Ovary (tissue), 9 donors: ENCODE results near the gene DCDC2C. TPM values are rescaled to one million over a fixed set of nuclear protein-coding genes. Genes with fewer than 3 reads are reported as not detected.
"Not testable (repeated sequence)": the region's sequence is repeated elsewhere in the genome, so short reads cannot be mapped to it uniquely, and the experiment has no call there.

Source experiments
- DNase-seq, 5 donors: peaks; one replicate each; pipeline ENCODE4 v3.0.0-alpha.2; 2019 to 2020
- H3K27ac ChIP-seq, 2 donors: fragments of 200-600 bp; one replicate each; pipeline versions ENCODE4 v1.5.1 to v1.8.0; 2019 to 2022
- H3K27me3 ChIP-seq: fragments of 200-600 bp; one replicate; pipeline ENCODE4 v1.8.0; 2022
- H3K36me3 ChIP-seq: fragments of 200-600 bp; sonication (generic); one replicate; pipeline ENCODE4 v1.5.1; 2019
- H3K4me1 ChIP-seq: one replicate; pipeline ENCODE4 v1.8.1; 2013; ENCODE audit warnings: mild to moderate bottlenecking, moderate library complexity; ENCODE audit not compliant: insufficient read depth
- H3K4me3 ChIP-seq: fragments of 200-600 bp; sonication (generic); one replicate; pipeline ENCODE4 v1.5.1; 2017
- H3K9me3 ChIP-seq, 2 donors: fragments of 200-600 bp in 1 of 2; sonication (generic) in 1 of 2; one replicate each; pipeline versions ENCODE4 v1.5.1 to v1.8.1; 2013 to 2019; ENCODE audit warnings: mild to moderate bottlenecking in 1 of 2, moderate library complexity in 1 of 2
- EP300 ChIP-seq: sonication (generic); formaldehyde crosslinking; IDR thresholded peaks from one replicate; pipeline ENCODE4 v1.6.1; 2017; ENCODE audit warnings: antibody characterized with exemption
- POLR2A ChIP-seq: fragments of 450-650 bp; IDR thresholded peaks from one replicate; pipeline ENCODE4 v1.6.1; 2017; ENCODE audit warnings: antibody characterized with exemption, mild to moderate bottlenecking, moderate library complexity
- WGBS, 3 donors: extraction: QIAGEN DNeasy Blood & Tissue Kit in 1 of 3; methylation state at CpG; one replicate each; pipeline versions ENCODE4 v1.1.5 to v1.1.7; 2013 to 2017; 5-methylcytosine and 5-hydroxymethylcytosine counted together
- intact Hi-C, 4 donors: fragments of 100-400 bp; cut with DNase I; formaldehyde crosslinking; loops; one replicate each; pipeline versions ENCODE4 v1.11.0 to v1.15.1; 2022 to 2023
- polyA plus RNA-seq, 2 donors: library from polyadenylated mRNA; stranded (reverse); fragments of 200-250 nt in 1 of 2; fragments of 350-450 nt in 1 of 2; fragmentation: Illumina TruSeq in 1 of 2; extraction: RNeasy Lipid Tissue Mini Kit (QIAGEN cat#74804) in 1 of 2; gene quantifications; one replicate each; pipeline ENCODE4 v1.2.3, GENCODE V29; 2013 to 2014
- total RNA-seq, 7 donors: library from RNA; depleted of rRNA in 2 of 7; stranded (reverse); fragments of >200 nt in 2 of 7; fragmentation: NEBNext Ultra II Directional in 3 of 7; extraction: Animal tissue kit (Norgen Biotek cat#: 25700) in 3 of 7; gene quantifications; one replicate each; pipeline versions ENCODE4 v1.1.0 to v1.2.4, GENCODE V29; 2016 to 2023
- TF ChIP-seq, protein P1 (sequence below), 3 donors: fragments of 450-650 bp in 2 of 3; fragments of 200-600 bp in 1 of 3; IDR thresholded peaks; one replicate each; pipeline versions ENCODE4 v1.5.1 to v1.8.0; 2016 to 2022; ENCODE audit warnings: antibody characterized with exemption in 3 of 3, mild to moderate bottlenecking in 1 of 3
- donor health status: DM: no; HTN: no; CAD: no; lungs with moderate emphysema.
- donor health status: DM: no; HTN: no; CAD: no.
- donor health status: Bipolar disorder and iron deficiency.
- donor health status: DM: yes; HTN: yes; CAD: no.
- donor health status: DM: no; HTN: no; CAD: no.
- donor health status: DM: yes; HTN: yes; CAD: no.

The DCDC2C gene
- total and polyA plus RNA-seq, 9 donors, result 0.11 to 0.95 (median 0.42) TPM; not detected in 6

DNA sequence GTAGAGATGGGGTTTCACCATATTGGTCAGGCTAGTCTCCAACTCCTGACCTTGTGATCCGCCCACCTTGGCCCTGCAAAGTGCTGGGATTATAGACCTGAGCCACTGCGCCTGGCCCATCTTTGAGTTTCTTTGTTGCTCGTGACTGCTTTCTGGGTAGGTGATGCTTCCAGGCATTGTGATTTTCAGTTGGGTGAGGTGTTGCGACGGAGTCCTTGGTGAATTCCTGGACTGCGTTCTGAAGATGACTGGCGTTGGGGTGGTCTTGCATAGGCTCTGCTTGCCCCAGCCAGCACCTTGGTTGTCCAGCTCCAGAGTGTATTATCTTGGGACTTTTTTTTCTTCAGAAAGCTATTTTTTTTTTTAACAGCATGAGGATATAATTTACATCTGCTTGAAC, 103.4 kb downstream of the DCDC2C start:
- no peaks in the 10 kb centered on the region for H3K9me3 ChIP-seq
- TF ChIP-seq, protein P1, sequence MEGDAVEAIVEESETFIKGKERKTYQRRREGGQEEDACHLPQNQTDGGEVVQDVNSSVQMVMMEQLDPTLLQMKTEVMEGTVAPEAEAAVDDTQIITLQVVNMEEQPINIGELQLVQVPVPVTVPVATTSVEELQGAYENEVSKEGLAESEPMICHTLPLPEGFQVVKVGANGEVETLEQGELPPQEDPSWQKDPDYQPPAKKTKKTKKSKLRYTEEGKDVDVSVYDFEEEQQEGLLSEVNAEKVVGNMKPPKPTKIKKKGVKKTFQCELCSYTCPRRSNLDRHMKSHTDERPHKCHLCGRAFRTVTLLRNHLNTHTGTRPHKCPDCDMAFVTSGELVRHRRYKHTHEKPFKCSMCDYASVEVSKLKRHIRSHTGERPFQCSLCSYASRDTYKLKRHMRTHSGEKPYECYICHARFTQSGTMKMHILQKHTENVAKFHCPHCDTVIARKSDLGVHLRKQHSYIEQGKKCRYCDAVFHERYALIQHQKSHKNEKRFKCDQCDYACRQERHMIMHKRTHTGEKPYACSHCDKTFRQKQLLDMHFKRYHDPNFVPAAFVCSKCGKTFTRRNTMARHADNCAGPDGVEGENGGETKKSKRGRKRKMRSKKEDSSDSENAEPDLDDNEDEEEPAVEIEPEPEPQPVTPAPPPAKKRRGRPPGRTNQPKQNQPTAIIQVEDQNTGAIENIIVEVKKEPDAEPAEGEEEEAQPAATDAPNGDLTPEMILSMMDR (IDR thresholded peaks at IDR 0.05), result no peak
- no peak for TF ChIP-seq POLR2A
- no peak for TF ChIP-seq EP300
- DNase-seq, result no peak
- H3K4me3 ChIP-seq, result no peak overlapping the region
- no peaks in the 10 kb centered on the region for H3K4me1 ChIP-seq
- no peaks in the 10 kb centered on the region for H3K36me3 ChIP-seq
- no peak overlapping the region for H3K27ac ChIP-seq
- 78 to 95% (median 91%) methylated on average over 7 of the region's 7 CpGs for WGBS, 3 donors
- intact Hi-C loops, result no loop called here
- no peaks in the 10 kb centered on the region for H3K27me3 ChIP-seq

DNA sequence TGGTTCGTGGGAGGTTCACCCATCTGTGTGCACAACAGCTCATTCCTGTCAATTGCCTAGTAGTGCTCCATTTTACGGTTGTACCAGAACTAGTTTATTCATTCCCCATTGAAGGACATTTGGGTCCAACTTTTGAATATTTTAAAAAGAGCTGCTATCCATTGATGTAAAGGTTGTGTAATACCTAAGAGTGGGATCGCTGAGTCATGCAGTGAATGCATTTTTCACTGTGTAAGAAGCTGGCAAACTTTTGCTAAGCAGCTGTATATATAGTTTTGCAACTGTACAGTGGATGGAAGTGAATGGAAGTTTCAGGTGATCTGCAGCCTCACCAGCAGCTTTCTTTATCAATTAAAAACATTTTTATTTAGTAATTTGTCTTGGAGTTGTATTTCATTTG, 104.5 kb downstream of the DCDC2C start:
- intact Hi-C loops, result no loop called here

DNA sequence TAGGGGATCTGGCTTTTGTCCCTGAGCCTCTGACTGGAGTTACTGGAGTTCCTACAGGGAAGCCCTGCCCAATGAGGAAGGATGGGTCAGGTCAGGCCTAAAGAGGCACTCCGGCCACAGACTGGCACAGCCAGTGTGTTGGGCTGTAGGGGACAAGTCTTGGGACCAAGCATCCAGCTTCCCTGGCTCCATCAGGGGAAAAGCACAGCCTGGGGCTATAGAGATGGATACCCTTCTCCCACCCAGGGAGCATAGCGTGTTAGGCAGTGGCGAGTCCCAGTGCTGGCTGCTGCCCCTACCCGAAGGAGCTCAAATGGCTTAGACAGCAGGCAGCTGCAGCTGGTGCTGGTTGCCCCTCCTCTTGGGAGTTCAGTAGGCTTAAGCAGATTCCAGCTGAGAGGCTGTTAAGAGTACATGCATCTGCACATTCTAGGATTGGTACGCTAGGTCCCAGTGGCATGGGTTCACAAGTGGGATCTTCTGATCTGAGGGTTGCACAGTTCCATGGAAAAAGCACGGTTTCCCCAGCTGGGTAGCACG, 111.4 kb downstream of the DCDC2C start:
- Histone ChIP-seq H3K36me3 (no peaks in the 10 kb centered on the region), H3K4me1 (no peaks in the 10 kb centered on the region), H3K27ac (no peak overlapping the region), H3K9me3 (no peaks in the 10 kb centered on the region), H3K4me3 (no peak overlapping the region), H3K27me3 (no peaks in the 10 kb centered on the region)
- intact Hi-C loops, result no loop called here
- TF ChIP-seq, protein P1 (IDR thresholded peaks at IDR 0.05), result no peak
- TF ChIP-seq EP300 (no peak), POLR2A (no peak)
- no peak for DNase-seq
- WGBS, 3 donors, result 82 to 90% (median 90%) methylated on average over 7 of the region's 7 CpGs

More for the DNA sequence above, 104.5 kb downstream of the DCDC2C start:
- 78 to 86% (median 84%) methylated on average over 3 of the region's 3 CpGs for WGBS, 3 donors
- no peak for TF ChIP-seq EP300
- TF ChIP-seq POLR2A, result no peak
- TF ChIP-seq, protein P1 (IDR thresholded peaks at IDR 0.05), result no peak
- H3K9me3 ChIP-seq, result no peaks in the 10 kb centered on the region
- no peak for DNase-seq
- H3K4me1 ChIP-seq, result no peaks in the 10 kb centered on the region
- H3K4me3 ChIP-seq, result no peak overlapping the region
- H3K36me3 ChIP-seq, result no peaks in the 10 kb centered on the region
- no peaks in the 10 kb centered on the region for H3K27me3 ChIP-seq
- H3K27ac ChIP-seq, result no peak overlapping the region

DNA sequence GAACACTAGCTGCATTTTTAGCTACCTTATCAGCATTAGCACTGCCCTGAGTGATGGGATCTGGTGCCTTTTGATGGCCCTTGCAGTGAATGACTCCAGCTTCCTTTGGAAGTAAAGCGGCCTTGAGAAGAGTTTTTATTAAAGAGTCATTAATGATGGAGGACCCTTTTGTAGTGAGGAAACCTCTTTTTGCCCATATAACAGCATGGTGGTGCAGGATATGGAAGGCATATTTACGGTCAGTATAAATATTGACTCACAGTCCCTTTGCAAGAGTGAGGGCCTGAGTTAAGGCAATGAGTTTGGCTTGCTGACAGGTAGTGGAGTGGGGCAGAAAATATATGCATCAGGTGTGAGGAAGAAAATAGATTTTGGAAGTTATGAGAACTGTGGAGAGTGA, 113.8 kb downstream of the DCDC2C start:
- H3K36me3 ChIP-seq, H3K9me3 ChIP-seq, H3K27me3 ChIP-seq, H3K4me1 ChIP-seq, H3K27ac ChIP-seq, intact Hi-C loops, H3K4me3 ChIP-seq, DNase-seq: not testable (repeated sequence)
- 59 to 91% (median 89%) methylated on average over 2 of the region's 2 CpGs for WGBS, 3 donors

DNA sequence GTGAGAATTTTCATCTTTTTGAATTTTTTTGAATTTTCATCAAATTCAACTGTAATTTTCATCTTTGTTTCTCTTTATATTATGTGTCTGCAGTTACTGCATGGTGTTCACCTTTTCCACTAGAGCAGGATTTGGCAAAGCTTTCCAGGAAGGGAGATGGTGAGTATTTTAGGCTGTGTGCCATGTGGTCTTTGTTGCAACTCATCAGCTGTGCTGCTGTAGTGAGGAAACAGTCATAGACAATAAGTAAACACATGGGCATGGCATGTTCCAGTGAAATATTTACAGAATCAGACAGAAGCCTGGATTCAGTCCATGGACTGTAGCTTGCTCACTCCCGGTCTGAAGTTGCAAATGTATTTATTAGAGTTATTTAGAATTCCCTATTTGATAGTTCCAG, 120.4 kb downstream of the DCDC2C start:
- intact Hi-C loops, result no loop called here
- Histone ChIP-seq H3K9me3 (no peaks in the 10 kb centered on the region), H3K27me3 (no peaks in the 10 kb centered on the region), H3K27ac (no peak overlapping the region), H3K4me1 (no peaks in the 10 kb centered on the region), H3K4me3 (no peak overlapping the region), H3K36me3 (no peaks in the 10 kb centered on the region)
- 76 to 82% (median 81%) methylated on average over 1 of the region's 1 CpG for WGBS, 3 donors
- DNase-seq, result no peak
- TF ChIP-seq EP300 (no peak), POLR2A (no peak)
- TF ChIP-seq, protein P1 (IDR thresholded peaks at IDR 0.05), result no peak
